ENCODE data around the gene LRIG3.

DNA sequence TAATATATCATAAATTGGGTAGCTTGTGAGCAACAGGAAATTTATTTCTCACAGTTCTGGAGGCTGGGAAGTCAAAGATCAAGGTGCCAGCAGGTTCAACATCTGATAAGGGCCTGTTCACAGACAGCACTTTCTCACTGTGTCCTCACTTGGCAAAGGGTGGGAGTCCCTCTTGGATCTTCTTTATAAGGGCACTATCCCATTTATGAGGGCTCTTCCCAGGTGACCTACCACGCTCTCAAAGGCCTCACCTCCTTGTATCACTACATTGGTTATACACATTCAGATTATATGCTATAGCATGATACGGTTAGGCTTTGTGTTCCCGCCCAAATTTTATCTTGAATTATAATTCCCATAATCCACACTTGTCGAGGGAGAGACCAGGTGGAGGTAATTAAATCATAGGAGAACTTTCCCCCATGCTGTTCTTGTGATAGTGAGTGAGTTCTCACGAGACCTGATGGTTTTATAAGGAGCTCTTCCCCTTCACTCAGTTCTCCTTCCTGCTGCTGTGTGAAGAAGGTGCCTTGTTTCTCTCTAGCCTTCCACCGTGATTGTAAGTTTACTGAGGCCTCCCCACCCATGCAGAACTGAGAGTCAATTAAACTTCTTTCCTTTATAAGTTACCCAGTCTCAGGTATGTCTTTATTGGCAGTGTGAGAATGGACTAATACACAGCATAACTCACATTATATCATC is 19.2 kb upstream of the LRIG3 start:
- no peak for TF ChIP-seq CTCF (IDR thresholded peaks at IDR 0.05)
- no peak for TF ChIP-seq POLR2A (IDR thresholded peaks at IDR 0.05)

Data from esophagus squamous epithelium (tissue), 4 donors.